Fibroblast of lung (primary cell): ENCODE results near the gene ADCY3.

Experiments
- CTCF ChIP-seq, 2 donors: IDR thresholded peaks in 1 of 2; conservative IDR thresholded peaks in 1 of 2; 1 replicate in 1 of 2; 2 replicates in 1 of 2; pipeline ENCODE4 v1.5.1; 2011 to 2012; ENCODE audit warnings: low read length in 2 of 2, control low read depth in 1 of 2, inconsistent platforms in 1 of 2, low read depth in 1 of 2, mild to moderate bottlenecking in 1 of 2
- EZH2 ChIP-seq: IDR thresholded peaks from 2 replicates; pipeline ENCODE4 v1.5.1; 2012; ENCODE audit warnings: low read length, control low read depth, mild to moderate bottlenecking; ENCODE audit errors: missing control alignments

- TF ChIP-seq CTCF (conservative IDR thresholded peaks at IDR 0.05 in 1 of 2, IDR thresholded peaks at IDR 0.05 in 1 of 2; ENCODE audit: low read depth in 1 of 2, low read length in 2 of 2) (no peak), EZH2 (no peak)
Observed at GRCh38 chr2:24825883-24826772, 93.9 kb downstream of the ADCY3 start.
